ENCODE data around the gene TTPAL. TPM values are rescaled to one million over a fixed set of nuclear protein-coding genes. Genes with fewer than 3 reads are reported as not detected.
A peak's percentile ranks its signal among the peaks of the same experiment; 100 is the strongest.

The TTPAL gene
- total and polyA plus RNA-seq, 4 donors, result 11.6 to 39.7 (median 17.6) TPM

DNA sequence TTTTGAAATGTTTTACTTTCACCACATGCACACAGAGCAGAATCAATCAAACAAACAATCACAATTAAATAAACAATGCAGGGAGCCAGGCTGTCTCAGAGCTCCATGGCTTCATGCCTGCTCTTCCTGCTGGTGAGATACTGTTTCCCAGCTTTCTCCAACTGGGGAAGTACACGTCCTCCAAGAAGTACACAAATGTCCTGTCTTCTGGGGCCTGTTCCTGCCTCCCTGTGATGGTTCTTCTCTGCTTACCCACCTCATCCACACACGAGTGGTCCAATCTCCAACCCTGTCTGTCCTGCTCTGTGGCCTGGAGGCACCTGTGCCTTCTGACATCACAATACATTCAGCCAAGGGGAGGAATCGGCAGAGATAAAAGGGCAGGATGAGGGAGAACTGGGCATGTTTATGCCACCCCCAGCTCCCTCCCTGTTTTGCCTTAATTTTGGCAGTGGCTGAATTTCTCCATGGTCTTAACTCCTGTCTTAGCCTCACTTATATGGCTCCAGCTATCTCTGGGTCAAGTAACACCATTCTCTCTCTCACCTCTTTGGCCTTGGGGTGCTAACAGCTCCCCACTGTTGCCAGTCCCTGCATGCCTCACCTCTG lies 25.3 kb upstream of the TTPAL start:
- H3K9ac ChIP-seq (ENCODE audit: low read depth in 1 of 2, low read length in 2 of 2), result peak overlapping the region; percentile 20 to 32
- WGBS, result 16% methylated on average over 3 of the region's 3 CpGs
- no peaks in the 10 kb centered on the region for H3K36me3 ChIP-seq (ENCODE audit: control insufficient read depth in 4 of 4, insufficient read depth in 3 of 4, low read depth in 1 of 4, low read length in 3 of 4)
- H3K4me1 ChIP-seq (ENCODE audit: control insufficient read depth in 4 of 4, insufficient read depth in 4 of 4, low read length in 3 of 4), result peaks cover 4 to 19% (median 13%) of the 10 kb centered on the region in 4 donors
- H3K27ac ChIP-seq (ENCODE audit: low read depth in 1 of 2, low read length in 2 of 2), result peak overlapping the region; percentile 86 to 91
- DNase-seq (ENCODE audit: low spot score), result no peak
- TF ChIP-seq, protein P1, sequence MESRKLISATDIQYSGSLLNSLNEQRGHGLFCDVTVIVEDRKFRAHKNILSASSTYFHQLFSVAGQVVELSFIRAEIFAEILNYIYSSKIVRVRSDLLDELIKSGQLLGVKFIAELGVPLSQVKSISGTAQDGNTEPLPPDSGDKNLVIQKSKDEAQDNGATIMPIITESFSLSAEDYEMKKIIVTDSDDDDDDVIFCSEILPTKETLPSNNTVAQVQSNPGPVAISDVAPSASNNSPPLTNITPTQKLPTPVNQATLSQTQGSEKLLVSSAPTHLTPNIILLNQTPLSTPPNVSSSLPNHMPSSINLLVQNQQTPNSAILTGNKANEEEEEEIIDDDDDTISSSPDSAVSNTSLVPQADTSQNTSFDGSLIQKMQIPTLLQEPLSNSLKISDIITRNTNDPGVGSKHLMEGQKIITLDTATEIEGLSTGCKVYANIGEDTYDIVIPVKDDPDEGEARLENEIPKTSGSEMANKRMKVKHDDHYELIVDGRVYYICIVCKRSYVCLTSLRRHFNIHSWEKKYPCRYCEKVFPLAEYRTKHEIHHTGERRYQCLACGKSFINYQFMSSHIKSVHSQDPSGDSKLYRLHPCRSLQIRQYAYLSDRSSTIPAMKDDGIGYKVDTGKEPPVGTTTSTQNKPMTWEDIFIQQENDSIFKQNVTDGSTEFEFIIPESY (IDR thresholded peaks at IDR 0.05), result peak; percentile 62
- no peak for TF ChIP-seq GABPA (IDR thresholded peaks at IDR 0.05 in 1 of 2, conservative IDR thresholded peaks at IDR 0.05 in 1 of 2)
- no peak for TF ChIP-seq YY1 (IDR thresholded peaks at IDR 0.05)
- no peak for TF ChIP-seq HNF4G (IDR thresholded peaks at IDR 0.05)
- peak in 1 of 2 donors; percentile 44 for TF ChIP-seq RAD21 (IDR thresholded peaks at IDR 0.05)
- TF ChIP-seq NR2F2 (IDR thresholded peaks at IDR 0.05), result no peak
- TF ChIP-seq RXRA (IDR thresholded peaks at IDR 0.05), result peak; percentile 74 to 75
- TF ChIP-seq, protein P2, sequence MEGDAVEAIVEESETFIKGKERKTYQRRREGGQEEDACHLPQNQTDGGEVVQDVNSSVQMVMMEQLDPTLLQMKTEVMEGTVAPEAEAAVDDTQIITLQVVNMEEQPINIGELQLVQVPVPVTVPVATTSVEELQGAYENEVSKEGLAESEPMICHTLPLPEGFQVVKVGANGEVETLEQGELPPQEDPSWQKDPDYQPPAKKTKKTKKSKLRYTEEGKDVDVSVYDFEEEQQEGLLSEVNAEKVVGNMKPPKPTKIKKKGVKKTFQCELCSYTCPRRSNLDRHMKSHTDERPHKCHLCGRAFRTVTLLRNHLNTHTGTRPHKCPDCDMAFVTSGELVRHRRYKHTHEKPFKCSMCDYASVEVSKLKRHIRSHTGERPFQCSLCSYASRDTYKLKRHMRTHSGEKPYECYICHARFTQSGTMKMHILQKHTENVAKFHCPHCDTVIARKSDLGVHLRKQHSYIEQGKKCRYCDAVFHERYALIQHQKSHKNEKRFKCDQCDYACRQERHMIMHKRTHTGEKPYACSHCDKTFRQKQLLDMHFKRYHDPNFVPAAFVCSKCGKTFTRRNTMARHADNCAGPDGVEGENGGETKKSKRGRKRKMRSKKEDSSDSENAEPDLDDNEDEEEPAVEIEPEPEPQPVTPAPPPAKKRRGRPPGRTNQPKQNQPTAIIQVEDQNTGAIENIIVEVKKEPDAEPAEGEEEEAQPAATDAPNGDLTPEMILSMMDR (IDR thresholded peaks at IDR 0.05; ENCODE audit: low read depth, low read length, missing input control), result no peak
- TF ChIP-seq HNF4A (conservative IDR thresholded peaks at IDR 0.05), result peak; percentile 71 to 77
- TF ChIP-seq JUND (IDR thresholded peaks at IDR 0.05), result no peak
- TF ChIP-seq FOXA2 (IDR thresholded peaks at IDR 0.05), result peak; percentile 55
- TF ChIP-seq, protein P3, sequence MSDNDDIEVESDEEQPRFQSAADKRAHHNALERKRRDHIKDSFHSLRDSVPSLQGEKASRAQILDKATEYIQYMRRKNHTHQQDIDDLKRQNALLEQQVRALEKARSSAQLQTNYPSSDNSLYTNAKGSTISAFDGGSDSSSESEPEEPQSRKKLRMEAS (IDR thresholded peaks at IDR 0.05), result peak; percentile 83
- TF ChIP-seq, protein P4, sequence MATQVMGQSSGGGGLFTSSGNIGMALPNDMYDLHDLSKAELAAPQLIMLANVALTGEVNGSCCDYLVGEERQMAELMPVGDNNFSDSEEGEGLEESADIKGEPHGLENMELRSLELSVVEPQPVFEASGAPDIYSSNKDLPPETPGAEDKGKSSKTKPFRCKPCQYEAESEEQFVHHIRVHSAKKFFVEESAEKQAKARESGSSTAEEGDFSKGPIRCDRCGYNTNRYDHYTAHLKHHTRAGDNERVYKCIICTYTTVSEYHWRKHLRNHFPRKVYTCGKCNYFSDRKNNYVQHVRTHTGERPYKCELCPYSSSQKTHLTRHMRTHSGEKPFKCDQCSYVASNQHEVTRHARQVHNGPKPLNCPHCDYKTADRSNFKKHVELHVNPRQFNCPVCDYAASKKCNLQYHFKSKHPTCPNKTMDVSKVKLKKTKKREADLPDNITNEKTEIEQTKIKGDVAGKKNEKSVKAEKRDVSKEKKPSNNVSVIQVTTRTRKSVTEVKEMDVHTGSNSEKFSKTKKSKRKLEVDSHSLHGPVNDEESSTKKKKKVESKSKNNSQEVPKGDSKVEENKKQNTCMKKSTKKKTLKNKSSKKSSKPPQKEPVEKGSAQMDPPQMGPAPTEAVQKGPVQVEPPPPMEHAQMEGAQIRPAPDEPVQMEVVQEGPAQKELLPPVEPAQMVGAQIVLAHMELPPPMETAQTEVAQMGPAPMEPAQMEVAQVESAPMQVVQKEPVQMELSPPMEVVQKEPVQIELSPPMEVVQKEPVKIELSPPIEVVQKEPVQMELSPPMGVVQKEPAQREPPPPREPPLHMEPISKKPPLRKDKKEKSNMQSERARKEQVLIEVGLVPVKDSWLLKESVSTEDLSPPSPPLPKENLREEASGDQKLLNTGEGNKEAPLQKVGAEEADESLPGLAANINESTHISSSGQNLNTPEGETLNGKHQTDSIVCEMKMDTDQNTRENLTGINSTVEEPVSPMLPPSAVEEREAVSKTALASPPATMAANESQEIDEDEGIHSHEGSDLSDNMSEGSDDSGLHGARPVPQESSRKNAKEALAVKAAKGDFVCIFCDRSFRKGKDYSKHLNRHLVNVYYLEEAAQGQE (IDR thresholded peaks at IDR 0.05), result no peak
- peak; percentile 82 for TF ChIP-seq SP1 (IDR thresholded peaks at IDR 0.05)
- TF ChIP-seq, protein P5, sequence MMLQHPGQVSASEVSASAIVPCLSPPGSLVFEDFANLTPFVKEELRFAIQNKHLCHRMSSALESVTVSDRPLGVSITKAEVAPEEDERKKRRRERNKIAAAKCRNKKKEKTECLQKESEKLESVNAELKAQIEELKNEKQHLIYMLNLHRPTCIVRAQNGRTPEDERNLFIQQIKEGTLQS (IDR thresholded peaks at IDR 0.05), result no peak
- no peak for TF ChIP-seq TAF1 (conservative IDR thresholded peaks at IDR 0.05)
- TF ChIP-seq FOXA1 (IDR thresholded peaks at IDR 0.05), result no peak
- peak in 1 of 2 donors; percentile 63 for TF ChIP-seq EGR1 (IDR thresholded peaks at IDR 0.05; ENCODE audit: low read depth in 2 of 2)
- H3K4me3 ChIP-seq (ENCODE audit: low read depth in 1 of 3, low read length in 3 of 3), result no peak overlapping the region
- H3K9me3 ChIP-seq (ENCODE audit: control insufficient read depth in 4 of 4, low read length in 3 of 4), result no peaks in the 10 kb centered on the region
- no peaks in the 10 kb centered on the region for H3K27me3 ChIP-seq (ENCODE audit: control insufficient read depth in 4 of 4, insufficient read depth in 4 of 4, low read length in 3 of 4)
